GM12878 (cell line): ENCODE results near the gene TMEM167A. TPM values are rescaled to one million over a fixed set of nuclear protein-coding genes. Genes with fewer than 3 reads are reported as not detected.

Experiments used
- ATAC-seq: fragments of 200-7000 bp; cut with Tn5 transposase; 3 replicates; pipeline ENCODE4 v1.9.1; 2020; ENCODE audit warnings: mild to moderate bottlenecking, moderate library complexity
- BruUV-seq: library from RNA; stranded (reverse); fragments of 400-500 nt; replicated peaks from 2 replicates; lab custom pipeline; 2021; lab: Mats Ljungman, UMichigan
- CTCF ChIA-PET: fragments of 300-600 bp; sonication (Branson Sonifier 250); formaldehyde crosslinking; extraction: SDS; loops from one replicate; lab custom pipeline; 2021; ENCODE audit warnings: inconsistent platforms; lab: Yijun Ruan, JAX
- POLR2A ChIA-PET: fragments of 350-600 bp; formaldehyde crosslinking; extraction: SDS; loops from one replicate; lab custom pipeline; 2021; ENCODE audit warnings: inconsistent platforms; lab: Charles Lee
- RAD21 ChIA-PET: fragments of 300-600 bp; sonication (Branson Sonifier 250); formaldehyde crosslinking; loops from one replicate; lab custom pipeline; 2023; ENCODE audit warnings: antibody characterized with exemption; ENCODE audit not compliant: unreplicated experiment; lab: Charles Lee
- SMC1A ChIA-PET: fragments of 300-600 bp; sonication (Branson Sonifier 250); formaldehyde crosslinking; loops from one replicate; lab custom pipeline; 2023; ENCODE audit not compliant: unreplicated experiment, uncharacterized antibody; lab: Charles Lee
- DNase-seq: peaks from one replicate; pipeline ENCODE4 v3.0.0-alpha.2; 2011; ENCODE audit warnings: low read depth, low spot score
- FAIRE-seq: peaks from 3 replicates; lab custom pipeline; 2011; peaks lifted over from hg19 to GRCh38; lab: Jason Lieb, UNC
- H2AFZ ChIP-seq: 2 replicates; pipeline ENCODE4 v1.6.0; 2011; ENCODE audit warnings: low read depth, low read length, control low read depth; ENCODE audit not compliant: control insufficient read depth
- H3K27ac ChIP-seq: 2 replicates; pipeline ENCODE4 v1.5.1; 2011; ENCODE audit warnings: control low read depth; ENCODE audit not compliant: control insufficient read depth, insufficient read depth
- H3K27me3 ChIP-seq, 2 experiments: replicated peaks in 1 of 2; 2 replicates each; pipeline versions ENCODE4 v1.6.0 to v1.6.1; 2011; ENCODE audit warnings: low read length in 1 of 2; ENCODE audit not compliant: control insufficient read depth in 2 of 2, insufficient read depth in 2 of 2
- H3K36me3 ChIP-seq, 2 experiments: 2 replicates each; pipeline ENCODE4 v1.5.1; 2011; ENCODE audit warnings: low read length in 1 of 2; ENCODE audit not compliant: control insufficient read depth in 2 of 2, insufficient read depth in 2 of 2
- H3K4me1 ChIP-seq: 2 replicates; pipeline ENCODE4 v1.6.1; 2011; ENCODE audit warnings: mild to moderate bottlenecking, low read length, moderate library complexity, mixed read lengths; ENCODE audit not compliant: control insufficient read depth, insufficient read depth
- H3K4me2 ChIP-seq: 2 replicates; pipeline ENCODE4 v1.6.0; 2011; ENCODE audit warnings: control low read depth; ENCODE audit not compliant: control insufficient read depth, insufficient read depth
- H3K4me3 ChIP-seq: fragments of 200-600 bp; sonication (generic); 2 replicates; pipeline ENCODE4 v1.5.1; 2016
- H3K79me2 ChIP-seq: 2 replicates; pipeline ENCODE4 v1.6.0; 2011; ENCODE audit warnings: low read length; ENCODE audit not compliant: control insufficient read depth, insufficient read depth
- H3K9ac ChIP-seq: 2 replicates; pipeline ENCODE4 v1.8.0; 2011; ENCODE audit warnings: low read length, control low read depth, mixed read lengths; ENCODE audit not compliant: control insufficient read depth, insufficient read depth
- H3K9me3 ChIP-seq: replicated peaks from 3 replicates; pipeline ENCODE4 v1.5.1; 2011; ENCODE audit warnings: mild to moderate bottlenecking, low read length; ENCODE audit not compliant: control insufficient read depth, insufficient read depth
- H4K20me1 ChIP-seq: 2 replicates; pipeline ENCODE4 v1.6.0; 2011; ENCODE audit not compliant: control insufficient read depth, insufficient read depth
- IKZF1 ChIP-seq: fragments of 450-650 bp; conservative IDR thresholded peaks from 2 replicates; pipeline ENCODE4 v1.6.1; 2017; ENCODE audit warnings: antibody characterized with exemption, mild to moderate bottlenecking
- NFIC ChIP-seq: IDR thresholded peaks from 2 replicates; pipeline ENCODE4 v1.6.1; 2012; ENCODE audit warnings: low read depth, mild to moderate bottlenecking, inconsistent platforms, low read length, moderate library complexity
- NFXL1 ChIP-seq: fragments of 450-650 bp; IDR thresholded peaks from 2 replicates; pipeline ENCODE4 v1.6.1; 2017; ENCODE audit warnings: antibody characterized with exemption, mild to moderate bottlenecking, borderline replicate concordance
- NR2C2 ChIP-seq: IDR thresholded peaks from 2 replicates; pipeline ENCODE4 v1.6.1; 2011; ENCODE audit warnings: borderline replicate concordance, low read depth; ENCODE audit not compliant: control insufficient read depth, insufficient read length
- TARDBP ChIP-seq: IDR thresholded peaks from 2 replicates; pipeline ENCODE4 v1.6.1; 2016; ENCODE audit warnings: borderline replicate concordance
- WRNIP1 ChIP-seq: IDR thresholded peaks from 2 replicates; pipeline ENCODE4 v1.6.1; 2011; ENCODE audit warnings: low read depth, low read length, improper control_type of control experiment, borderline replicate concordance
- ZNF217 ChIP-seq: fragments of 450-650 bp; IDR thresholded peaks from 2 replicates; pipeline ENCODE4 v1.6.1; 2017; ENCODE audit warnings: antibody characterized with exemption, mild to moderate bottlenecking
- in situ Hi-C: fragments of 300-500 bp; cut with MboI; formaldehyde crosslinking; loops from 9 replicates; pipeline ENCODE4 v1.14.3; 2018; ENCODE audit warnings: mixed read lengths
- intact Hi-C: fragments of 100-400 bp; cut with micrococcal nuclease; formaldehyde crosslinking; loops from one replicate; pipeline ENCODE4 v1.14.2; 2022; ENCODE audit not compliant: unreplicated experiment
- polyA plus RNA-seq, 11 experiments: library from polyadenylated mRNA; depleted of rRNA in 4 of 11; unstranded in 6 of 11; stranded (reverse) in 5 of 11; fragments of >200 nt; fragmentation: Nextera tagmentation in 4 of 11; fragmentation: Illumina TruSeq in 1 of 11; extraction: Ambion mirVana in 4 of 11; extraction: Trizol in 1 of 11; gene quantifications; 1 replicate in 1 of 11; 2 replicates in 10 of 11; pipeline versions ENCODE4 v1.2.1 to v1.2.3, GENCODE V29; 2011 to 2016; ENCODE audit warnings: inconsistent platforms in 2 of 11, missing spikeins in 2 of 11, low read depth in 1 of 11
- total RNA-seq, 4 experiments: library from RNA; depleted of rRNA in 3 of 4; stranded (reverse); fragments of >200 nt in 3 of 4; fragmentation: Illumina TruSeq in 1 of 4; extraction: Trizol in 1 of 4; gene quantifications; 2 replicates each; pipeline versions ENCODE4 v1.2.1 to v1.2.3, GENCODE V29; 2013 to 2021
- TF ChIP-seq, protein P1 (sequence below): IDR thresholded peaks from 2 replicates; pipeline ENCODE4 v1.6.1; 2012; ENCODE audit warnings: low read depth, low read length, improper control_type of control experiment
- TF ChIP-seq, protein P2 (sequence below): fragments of 450-650 bp; IDR thresholded peaks from 2 replicates; pipeline ENCODE4 v1.6.1; 2018; ENCODE audit warnings: mild to moderate bottlenecking, low read depth, moderate library complexity; ENCODE audit not compliant: partially characterized antibody

Gene TMEM167A
- total and polyA plus RNA-seq, 10 of the 15 experiments (the other 5 are each of a cell fraction or from before 2014, with no cell fraction given): 29.5 to 363 (median 85.6) TPM

GRCh38 chr5:83102364-83102980, 25.3 kb upstream of the TMEM167A start:
- Histone ChIP-seq H3K36me3 (no peaks in the 10 kb centered on the region), H2AFZ (no peak overlapping the region), H3K9ac (no peak overlapping the region), H3K9me3 (no peaks in the 10 kb centered on the region; the same call in 2 of the 3 replicates), H4K20me1 (no peaks in the 10 kb centered on the region), H3K27ac (no peak overlapping the region), H3K79me2 (no peaks in the 10 kb centered on the region; the same call in 1 of the 2 replicates), H3K27me3 (no peaks in the 10 kb centered on the region), H3K4me2 (no peak overlapping the region), H3K4me1 (no peaks in the 10 kb centered on the region), H3K4me3 (no peak overlapping the region)
- TF ChIP-seq NFIC (no peak), TARDBP (no peak), WRNIP1 (no peak), NR2C2 (no peak), IKZF1 (no peak), NFXL1 (no peak), ZNF217 (no peak)
- TF ChIP-seq, protein P1, sequence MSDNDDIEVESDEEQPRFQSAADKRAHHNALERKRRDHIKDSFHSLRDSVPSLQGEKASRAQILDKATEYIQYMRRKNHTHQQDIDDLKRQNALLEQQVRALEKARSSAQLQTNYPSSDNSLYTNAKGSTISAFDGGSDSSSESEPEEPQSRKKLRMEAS: no peak
- TF ChIP-seq, protein P2, sequence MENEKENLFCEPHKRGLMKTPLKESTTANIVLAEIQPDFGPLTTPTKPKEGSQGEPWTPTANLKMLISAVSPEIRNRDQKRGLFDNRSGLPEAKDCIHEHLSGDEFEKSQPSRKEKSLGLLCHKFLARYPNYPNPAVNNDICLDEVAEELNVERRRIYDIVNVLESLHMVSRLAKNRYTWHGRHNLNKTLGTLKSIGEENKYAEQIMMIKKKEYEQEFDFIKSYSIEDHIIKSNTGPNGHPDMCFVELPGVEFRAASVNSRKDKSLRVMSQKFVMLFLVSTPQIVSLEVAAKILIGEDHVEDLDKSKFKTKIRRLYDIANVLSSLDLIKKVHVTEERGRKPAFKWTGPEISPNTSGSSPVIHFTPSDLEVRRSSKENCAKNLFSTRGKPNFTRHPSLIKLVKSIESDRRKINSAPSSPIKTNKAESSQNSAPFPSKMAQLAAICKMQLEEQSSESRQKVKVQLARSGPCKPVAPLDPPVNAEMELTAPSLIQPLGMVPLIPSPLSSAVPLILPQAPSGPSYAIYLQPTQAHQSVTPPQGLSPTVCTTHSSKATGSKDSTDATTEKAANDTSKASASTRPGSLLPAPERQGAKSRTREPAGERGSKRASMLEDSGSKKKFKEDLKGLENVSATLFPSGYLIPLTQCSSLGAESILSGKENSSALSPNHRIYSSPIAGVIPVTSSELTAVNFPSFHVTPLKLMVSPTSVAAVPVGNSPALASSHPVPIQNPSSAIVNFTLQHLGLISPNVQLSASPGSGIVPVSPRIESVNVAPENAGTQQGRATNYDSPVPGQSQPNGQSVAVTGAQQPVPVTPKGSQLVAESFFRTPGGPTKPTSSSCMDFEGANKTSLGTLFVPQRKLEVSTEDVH: no peak
- ChIA-PET CTCF (no interaction called here), RAD21 (no interaction called here), SMC1A (interaction anchor here (0.8 to 1.0 kb wide), 2 partner anchors 18 to 119 kb away, joined by 3 read pairs; no protein-coding TSS in a partner anchor), POLR2A (no interaction called here)
- BruUV-seq: no TSS peak
- no peak; the same call in 2 of the 3 replicates for ATAC-seq
- no peak for DNase-seq
- no peak for FAIRE-seq
- intact Hi-C loops: no loop called here
- in situ Hi-C loops: no loop called here
